ENCODE results near the gene TNPO2. TPM values are rescaled to one million over a fixed set of nuclear protein-coding genes. Genes with fewer than 3 reads are reported as not detected.

Gene TNPO2
- 10 to 100 TPM; 39.5 to 74.0 TPM for total RNA-seq
- long read RNA-seq, partial matches to known transcripts = 2 of 13 reads
- long read RNA-seq, other reads (novel, unspliced or antisense) = 11 of 13 reads

DNA sequence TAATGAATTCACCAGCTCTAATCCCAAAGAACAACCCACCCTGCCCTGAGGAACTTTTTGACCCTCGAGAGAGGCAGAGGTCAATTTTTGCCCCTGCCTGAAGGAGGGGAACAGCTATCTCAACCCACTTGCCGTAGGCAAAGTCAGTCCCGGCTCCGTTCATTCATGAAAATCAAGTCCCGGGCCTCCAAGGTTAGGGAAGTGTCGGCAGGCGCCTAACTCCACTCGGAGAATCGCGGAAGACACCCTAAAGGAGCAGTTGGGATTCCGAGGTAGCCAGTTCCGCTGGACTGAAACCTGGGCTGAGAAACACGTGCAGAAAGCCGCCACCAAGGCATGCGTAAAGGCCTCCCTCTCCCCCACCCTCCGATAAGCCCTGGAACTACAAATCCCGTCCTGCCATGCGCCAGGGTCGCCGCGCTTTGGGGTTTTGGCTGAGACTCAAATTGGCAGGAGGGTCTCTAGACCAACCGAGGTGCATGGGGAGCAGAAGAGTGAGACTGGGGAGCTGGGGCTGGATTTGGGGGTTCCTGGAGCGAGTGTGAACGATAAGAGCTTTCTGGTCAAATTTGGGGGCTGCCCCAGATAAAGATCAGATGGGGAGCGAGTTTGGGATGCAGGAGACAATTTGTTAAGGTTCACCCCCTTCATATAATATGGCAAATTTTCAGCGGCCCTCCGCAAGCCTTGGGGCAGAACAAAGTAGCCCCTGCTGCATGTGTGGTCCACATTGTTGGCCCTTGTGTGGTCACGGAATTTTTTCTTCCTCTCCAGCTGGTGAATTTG is at the start of gene TNPO2:
TNPO2 (minus strand) TSS at position 292 of the 786 bp plus-strand sequence. CDS start 2,955 bp downstream, outside the sequence.
- intact Hi-C loops (cut with DNase I, micrococcal nuclease) = no loop called here
- peak; percentile 68 to 69 for DNase-seq
- ATAC-seq = peak; percentile 55

GRCh38 chr19:12772323-12772722 is 48.6 kb upstream of the TNPO2 start:
- intact Hi-C loops (cut with DNase I, micrococcal nuclease) = no loop called here
- DNase-seq = no peak
- ATAC-seq = no peak

DNA sequence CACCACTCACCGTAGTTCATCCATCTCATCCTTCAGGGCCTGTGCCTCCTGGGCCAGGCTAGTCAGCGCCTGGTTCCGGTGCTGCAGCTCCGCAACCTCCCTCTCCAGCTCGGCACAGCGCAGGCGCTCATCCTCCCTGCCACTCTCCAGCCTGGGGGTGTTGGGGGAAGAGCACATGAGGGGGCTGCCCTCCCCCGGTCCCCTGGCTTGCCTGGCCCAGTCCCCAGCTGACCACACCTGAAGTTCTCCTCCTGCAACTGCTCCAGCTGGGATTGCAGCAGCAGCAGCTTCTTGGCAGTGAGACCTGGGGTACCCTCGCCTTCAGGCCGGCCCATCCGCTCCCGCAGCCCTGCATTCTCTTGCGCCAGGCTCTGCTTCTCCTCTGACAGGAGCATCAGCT is 47.2 kb upstream of the TNPO2 start:
- intact Hi-C loops (cut with DNase I, micrococcal nuclease) = no loop called here
- DNase-seq (no peak), ATAC-seq (no peak)

DNA sequence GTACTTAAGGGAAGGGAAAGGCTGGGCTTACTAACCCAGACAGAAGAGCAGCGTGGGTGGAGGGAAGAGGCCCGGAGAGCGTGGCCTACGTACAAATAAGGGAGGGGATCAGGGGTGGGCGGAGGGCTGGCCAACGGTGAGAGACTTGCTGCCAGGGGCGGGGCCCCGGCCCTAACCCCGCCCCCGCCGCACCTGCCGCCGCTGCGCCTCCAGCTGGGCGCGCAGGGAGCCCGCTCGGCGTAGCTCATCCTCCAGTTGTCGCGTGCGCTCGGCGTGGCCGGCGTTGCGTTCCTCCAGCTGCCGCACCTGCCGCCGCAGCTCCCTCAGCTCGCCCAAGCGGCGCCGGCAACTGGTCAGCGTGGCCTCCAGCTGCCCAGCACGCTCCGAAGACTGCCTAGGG is 46.0 kb upstream of the TNPO2 start:
- intact Hi-C loops (cut with DNase I, micrococcal nuclease) = loop anchor here (10.0 kb wide), 1 partner anchor 75 kb away; no protein-coding TSS in a partner anchor
- peak; percentile 58 to 74 for DNase-seq
- ATAC-seq = peak; percentile 73

- intact Hi-C loops (cut with DNase I, micrococcal nuclease) = loop anchor here (10.0 kb wide), 1 partner anchor 77 kb away; no protein-coding TSS in a partner anchor
- no peak for ATAC-seq
- no peak for DNase-seq
These were observed 43.9 kb upstream of the TNPO2 start for GRCh38 chr19:12767666-12768065.

DNA sequence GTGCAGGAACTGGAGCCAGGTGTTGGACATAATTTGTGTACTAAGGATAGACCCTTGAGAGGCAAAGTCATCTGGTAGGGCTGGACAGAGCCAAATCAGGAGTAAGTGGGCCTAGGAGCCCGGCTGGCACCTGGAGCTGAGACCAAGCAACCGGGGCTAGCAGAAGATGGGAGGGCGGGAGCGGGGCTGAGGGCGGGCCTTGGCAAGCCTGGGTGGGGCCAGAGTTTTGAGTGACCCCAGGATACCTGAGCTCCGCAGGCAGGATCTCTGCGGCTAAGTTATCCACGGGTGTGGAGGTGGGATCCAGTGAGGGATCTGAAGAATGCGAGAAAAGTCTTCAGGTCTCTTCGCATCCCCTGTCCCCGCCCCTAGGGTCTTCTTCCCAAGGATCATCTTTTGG is 43.4 kb upstream of the TNPO2 start:
- DNase-seq (no peak), ATAC-seq (no peak)
- intact Hi-C loops (cut with DNase I, micrococcal nuclease) = loop anchor here (10.0 kb wide), 1 partner anchor 78 kb away; no protein-coding TSS in a partner anchor

DNA sequence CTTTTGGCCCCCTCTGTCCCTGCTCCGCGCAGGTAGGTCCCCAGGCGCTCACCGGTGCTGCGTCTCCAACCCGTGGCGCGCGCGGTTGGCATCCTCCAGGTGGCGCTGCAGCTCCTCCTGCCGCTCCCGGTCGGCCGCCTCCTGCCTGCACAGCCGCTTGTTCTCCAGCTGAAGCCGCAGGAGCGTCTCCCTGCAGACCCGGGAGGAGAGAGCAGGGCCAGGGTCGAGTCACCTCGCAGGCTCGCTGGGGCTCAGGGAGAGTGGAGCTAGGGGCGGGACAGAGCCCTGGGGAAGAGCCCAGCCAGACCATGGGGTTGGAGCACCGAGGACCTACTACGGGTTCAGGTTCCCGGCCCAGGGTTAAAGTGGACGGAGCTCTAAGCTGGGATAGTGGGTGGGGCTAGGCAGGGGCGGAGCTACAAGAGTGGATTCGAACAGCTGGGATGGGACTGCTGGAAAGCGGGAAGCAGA is 42.4 kb upstream of the TNPO2 start:
- intact Hi-C loops (cut with DNase I, micrococcal nuclease) = loop anchor here (10.0 kb wide), 1 partner anchor 79 kb away; no protein-coding TSS in a partner anchor
- DNase-seq = peak; percentile 70 to 93
- peak; percentile 85 for ATAC-seq

DNA sequence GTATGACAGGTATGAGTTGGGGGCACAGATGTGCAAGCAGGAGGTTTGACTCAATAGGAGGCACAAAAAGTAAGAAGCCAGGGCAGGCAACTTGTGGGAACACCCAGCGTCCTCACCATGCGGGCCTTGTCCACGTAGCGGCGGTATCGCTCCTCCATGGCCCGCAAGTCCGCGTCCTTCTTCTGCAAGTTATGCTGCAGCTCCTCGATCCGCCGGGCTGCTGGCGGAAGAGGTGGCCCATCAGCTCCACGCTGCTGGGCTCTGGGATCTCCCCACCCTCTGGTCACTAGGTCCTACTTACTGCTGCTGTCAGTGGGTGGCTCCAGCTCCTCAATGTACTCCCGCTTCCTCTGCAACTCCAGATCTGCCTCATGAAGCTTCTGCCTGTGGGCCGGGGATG is 41.0 kb upstream of the TNPO2 start:
- intact Hi-C loops (cut with DNase I, micrococcal nuclease) = loop anchor here (5.0 to 10.0 kb wide), 3 partner anchors 33 to 80 kb away; partner anchors contain the start of genes PRDX2 (in 1 of the 2) and THSD8 (in 1 of the 2)
- ATAC-seq = no peak
- no peak for DNase-seq

- ATAC-seq (no peak), DNase-seq (no peak)
- intact Hi-C loops (cut with DNase I, micrococcal nuclease) = loop anchor here (5.0 to 10.0 kb wide), 3 partner anchors 34 to 82 kb away; partner anchors contain the start of genes PRDX2 (in 1 of the 2) and THSD8 (in 1 of the 2)
These were observed 39.4 kb upstream of the TNPO2 start for GRCh38 chr19:12763100-12763499.

DNA sequence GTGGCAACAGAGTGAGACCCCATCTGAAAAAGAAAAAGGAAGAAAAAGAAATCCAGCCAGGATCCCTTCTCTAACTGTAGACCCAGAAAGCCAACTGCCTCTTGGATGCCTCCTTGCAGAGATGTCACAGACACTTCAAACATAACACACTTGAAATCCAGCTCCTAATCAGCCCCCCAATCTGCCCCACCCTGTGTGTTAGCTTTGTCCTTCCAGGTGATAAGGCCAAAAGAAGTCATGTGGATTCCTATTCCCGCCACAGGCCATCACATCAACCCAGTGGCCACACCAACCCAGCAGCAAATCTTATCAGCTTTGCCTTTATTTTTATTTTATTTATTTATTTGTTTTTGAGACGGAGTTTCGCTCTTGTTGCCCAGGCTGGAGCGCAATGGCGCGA is 36.0 kb upstream of the TNPO2 start:
- no peak for ATAC-seq
- intact Hi-C loops (cut with DNase I, micrococcal nuclease) = loop anchor here (5.0 to 10.0 kb wide), 3 partner anchors 38 to 85 kb away; partner anchors contain the start of genes PRDX2 (in 1 of the 2) and THSD8 (in 1 of the 2)
- DNase-seq = no peak

DNA sequence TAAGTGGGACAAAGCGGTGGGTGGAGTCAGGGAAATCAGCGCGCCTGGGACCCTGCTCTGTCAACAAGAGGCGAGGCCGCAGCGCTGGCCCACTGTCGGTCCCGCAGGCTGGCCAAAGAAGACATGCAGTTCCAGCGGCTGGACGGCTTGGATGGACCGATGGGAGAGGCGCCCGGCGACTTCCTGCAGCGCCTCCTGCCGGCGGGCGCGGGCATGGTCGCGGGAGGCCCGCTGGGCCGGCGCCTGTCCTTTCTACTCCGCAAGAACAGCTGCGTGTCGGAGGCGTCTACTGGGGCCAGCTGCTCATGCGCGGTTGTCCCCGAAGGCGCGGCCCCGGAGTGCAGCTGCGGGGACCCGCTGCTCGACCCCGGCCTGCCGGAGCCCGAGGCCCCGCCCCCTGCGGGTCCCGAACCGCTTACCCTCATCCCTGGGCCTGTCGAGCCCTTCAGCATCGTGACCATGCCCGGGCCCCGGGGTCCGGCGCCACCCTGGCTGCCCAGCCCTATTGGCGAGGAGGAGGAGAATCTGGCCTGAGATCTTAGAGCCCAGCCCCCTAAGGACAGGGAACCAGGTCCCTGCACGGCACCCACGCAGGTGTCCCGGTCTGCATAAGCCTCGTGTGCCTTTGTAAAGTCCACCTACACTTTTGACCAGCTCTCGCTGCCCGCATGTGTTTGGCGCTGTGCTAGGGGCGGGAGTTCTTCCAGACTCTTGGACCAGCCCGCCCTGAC is 34.0 kb upstream of the TNPO2 start:
- peak; percentile 89 for ATAC-seq
- intact Hi-C loops (cut with DNase I, micrococcal nuclease) = no loop called here

GRCh38 chr19:12756150-12756883 is 32.6 kb upstream of the TNPO2 start:
- intact Hi-C loops (cut with DNase I, micrococcal nuclease) = no loop called here
- ATAC-seq (no peak), DNase-seq (no peak)

More for the DNA sequence above, 34.0 kb upstream of the TNPO2 start:
- peak; percentile 65 to 73 for DNase-seq

DNA sequence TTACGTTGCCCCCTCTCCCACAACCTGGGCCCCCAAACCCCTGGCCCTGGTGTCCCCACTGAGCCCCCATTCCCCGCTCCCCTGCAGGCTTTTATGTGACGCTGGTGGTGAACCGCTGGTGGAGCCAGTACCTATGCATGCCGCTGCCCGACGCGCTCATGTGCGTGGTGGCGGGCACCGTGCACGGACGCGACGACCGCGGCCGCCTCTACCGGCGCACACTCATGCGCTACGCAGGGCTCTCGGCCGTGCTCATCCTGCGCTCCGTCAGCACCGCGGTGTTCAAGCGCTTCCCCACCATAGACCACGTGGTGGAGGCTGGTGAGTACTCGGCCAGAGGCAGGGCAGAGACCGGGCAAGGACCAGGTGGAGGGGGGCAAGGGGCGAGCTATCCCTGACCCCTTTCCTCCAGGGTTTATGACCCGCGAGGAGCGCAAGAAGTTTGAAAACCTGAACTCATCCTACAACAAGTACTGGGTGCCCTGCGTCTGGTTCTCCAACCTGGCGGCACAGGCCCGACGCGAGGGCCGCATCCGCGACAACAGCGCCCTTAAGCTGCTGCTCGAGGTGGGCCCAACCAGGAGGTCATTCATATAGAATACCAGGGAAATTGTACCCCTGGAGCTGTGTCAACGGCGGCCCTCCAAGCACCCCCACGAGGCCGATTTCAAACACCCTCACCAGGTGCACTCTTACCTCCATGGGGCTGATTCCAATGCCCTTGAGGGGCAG is 30.9 kb upstream of the TNPO2 start:
- intact Hi-C loops (cut with DNase I, micrococcal nuclease) = no loop called here
- ATAC-seq (no peak), DNase-seq (no peak)

DNA sequence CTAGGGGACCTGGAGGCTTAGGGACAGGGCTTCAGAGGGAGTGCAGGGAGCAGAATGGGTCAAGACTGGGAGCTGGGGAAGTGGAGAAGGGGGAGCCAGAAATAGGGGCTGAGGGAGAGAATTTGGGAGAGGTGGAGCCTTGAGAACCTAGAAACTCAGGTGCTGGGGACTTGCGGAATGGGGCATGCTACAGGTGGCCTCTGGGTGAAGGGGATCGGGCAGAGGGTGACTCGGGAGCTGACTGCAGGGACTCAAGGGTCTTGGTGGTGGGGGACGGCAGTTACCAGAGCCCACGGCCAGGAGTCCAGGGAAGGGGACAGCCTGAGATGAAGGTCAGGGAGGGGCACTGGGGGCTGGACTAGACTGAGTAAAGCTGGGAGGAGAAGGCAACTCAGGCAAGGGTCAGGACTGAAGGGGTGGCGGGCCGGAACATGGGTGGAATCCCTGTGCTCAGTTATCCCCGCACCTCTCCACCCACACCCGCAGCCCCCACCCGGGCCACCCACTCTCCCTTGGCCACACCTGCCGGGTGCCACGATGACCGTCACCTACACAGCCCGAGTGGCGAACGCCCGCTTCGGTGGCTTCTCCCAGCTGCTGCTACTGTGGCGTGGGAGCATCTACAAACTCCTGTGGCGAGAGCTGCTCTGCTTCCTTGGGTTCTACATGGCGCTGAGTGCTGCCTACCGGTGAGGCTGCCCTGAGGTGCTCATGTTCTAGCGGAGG is 28.5 kb upstream of the TNPO2 start:
- ATAC-seq = no peak
- intact Hi-C loops (cut with DNase I, micrococcal nuclease) = no loop called here

DNA sequence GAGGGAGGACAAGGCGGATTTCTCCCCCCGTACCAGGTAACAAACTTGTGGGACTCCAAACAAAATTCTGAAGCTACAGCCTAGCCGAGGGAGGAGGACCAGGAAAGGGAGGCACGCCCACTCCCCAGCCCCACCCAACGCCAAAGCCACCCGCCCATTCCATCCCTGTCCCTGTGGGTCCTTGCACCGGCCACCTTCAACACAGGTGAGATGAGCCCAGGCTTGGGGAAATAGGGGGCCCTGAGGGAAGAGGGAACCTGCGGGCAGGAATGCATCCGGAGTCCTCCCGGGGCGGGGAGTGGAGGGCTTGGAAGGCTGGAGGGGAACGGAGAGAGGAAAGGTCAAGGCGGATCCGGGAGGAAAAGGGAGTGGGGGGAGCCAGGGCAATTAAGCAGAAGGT is 27.9 kb upstream of the TNPO2 start, which contains the start of gene BEST2:
BEST2 (plus strand) TSS at position 157 of the 400 bp plus-strand sequence. CDS start 802 bp downstream, outside the sequence.
- DNase-seq (no peak), ATAC-seq (peak; percentile 44)
- intact Hi-C loops (cut with DNase I, micrococcal nuclease) = no loop called here

More for the DNA sequence above, 28.5 kb upstream of the TNPO2 start:
- no peak for DNase-seq

DNA sequence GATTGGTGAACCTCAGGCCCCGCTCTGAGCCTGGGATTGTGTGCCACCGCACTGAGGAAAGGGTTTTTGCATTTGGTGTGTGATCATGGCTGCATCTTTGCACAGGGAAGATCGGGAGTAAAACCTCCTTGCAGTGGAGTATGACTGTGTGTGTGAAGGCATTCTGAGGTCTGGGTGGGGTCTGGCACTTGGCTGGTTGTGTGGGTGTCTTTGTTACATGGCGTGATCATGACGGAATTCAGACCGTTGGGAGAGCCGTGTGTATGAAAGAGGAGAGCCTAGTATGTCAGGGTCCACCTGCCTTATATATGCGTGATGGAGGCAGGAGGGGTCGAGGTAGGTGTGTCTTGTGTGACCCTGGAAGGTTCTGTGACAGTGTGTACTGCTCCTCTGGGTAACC is 27.1 kb upstream of the TNPO2 start:
- no peak for ATAC-seq
- intact Hi-C loops (cut with DNase I, micrococcal nuclease) = no loop called here
- no peak for DNase-seq

- intact Hi-C loops (cut with DNase I, micrococcal nuclease) = no loop called here
- peak; percentile 73 for ATAC-seq
- DNase-seq = peak; percentile 42 to 77
These were observed 26.3 kb upstream of the TNPO2 start for GRCh38 chr19:12749938-12750521.

Measured in left colon (tissue), 2 donors.